GM12878 (cell line): ENCODE measurements around the gene APC2. TPM values are rescaled to one million over a fixed set of nuclear protein-coding genes. Genes with fewer than 3 reads are reported as not detected.
A peak's percentile ranks its signal among the peaks of the same experiment; 100 is the strongest.

Experiments
- ATF3 ChIP-seq: IDR thresholded peaks from 2 replicates; pipeline ENCODE4 v1.6.1; 2011; ENCODE audit warnings: low read depth, mild to moderate bottlenecking, low read length, moderate library complexity, borderline replicate concordance; ENCODE audit errors: extremely low read depth
- BRCA1 ChIP-seq: IDR thresholded peaks from 2 replicates; pipeline ENCODE4 v1.6.1; 2011; ENCODE audit warnings: low read depth, low read length, improper control_type of control experiment
- CBFB ChIP-seq: IDR thresholded peaks from 2 replicates; pipeline ENCODE4 v1.6.1; 2016; ENCODE audit warnings: antibody characterized with exemption, low read depth
- CHD4 ChIP-seq: fragments of 200-600 bp; sonication (generic); IDR thresholded peaks from 2 replicates; pipeline ENCODE4 v1.6.1; 2016; ENCODE audit warnings: mild to moderate bottlenecking
- EGR1 ChIP-seq, 2 experiments: IDR thresholded peaks; 1 replicate in 1 of 2; 2 replicates in 1 of 2; pipeline ENCODE4 v1.6.1; 2011 to 2012; ENCODE audit warnings: low read depth in 2 of 2, low read length in 2 of 2, borderline replicate concordance in 1 of 2, mild to moderate bottlenecking in 1 of 2, moderate library complexity in 1 of 2
- EZH2 ChIP-seq: IDR thresholded peaks from 2 replicates; pipeline ENCODE4 v1.6.1; 2012; ENCODE audit warnings: low read depth, mild to moderate bottlenecking, control low read depth, inconsistent platforms, low read length, borderline replicate concordance; ENCODE audit not compliant: control insufficient read depth
- GATAD2B ChIP-seq: fragments of 450-650 bp; conservative IDR thresholded peaks from 2 replicates; pipeline ENCODE4 v1.6.1; 2017; ENCODE audit warnings: low read depth, mild to moderate bottlenecking, moderate library complexity
- IKZF1 ChIP-seq: fragments of 450-650 bp; conservative IDR thresholded peaks from 2 replicates; pipeline ENCODE4 v1.6.1; 2017; ENCODE audit warnings: antibody characterized with exemption, mild to moderate bottlenecking
- KDM1A ChIP-seq: fragments of 200-600 bp; sonication (generic); IDR thresholded peaks from 2 replicates; pipeline ENCODE4 v1.6.1; 2016; ENCODE audit warnings: borderline replicate concordance
- KLF5 ChIP-seq: fragments of 450-650 bp; IDR thresholded peaks from 2 replicates; pipeline ENCODE4 v1.6.1; 2014; ENCODE audit warnings: mild to moderate bottlenecking; ENCODE audit not compliant: partially characterized antibody
- LARP7 ChIP-seq: fragments of 450-650 bp; IDR thresholded peaks from 2 replicates; pipeline ENCODE4 v1.6.1; 2017; ENCODE audit warnings: mild to moderate bottlenecking
- MTA2 ChIP-seq: fragments of 450-650 bp; IDR thresholded peaks from 2 replicates; pipeline ENCODE4 v1.6.1; 2016; ENCODE audit warnings: low read depth, mild to moderate bottlenecking, moderate library complexity
- MTA3 ChIP-seq: IDR thresholded peaks from 2 replicates; pipeline ENCODE4 v1.6.1; 2012; ENCODE audit warnings: low read length, inconsistent platforms, borderline replicate concordance
- MYB ChIP-seq: fragments of 150-350 bp; IDR thresholded peaks from 2 replicates; pipeline ENCODE4 v1.6.1; 2014; ENCODE audit warnings: mild to moderate bottlenecking, low read depth, low read length, borderline replicate concordance
- NR2C1 ChIP-seq: fragments of 450-650 bp; IDR thresholded peaks from 2 replicates; pipeline ENCODE4 v1.6.1; 2017; ENCODE audit warnings: antibody characterized with exemption, mild to moderate bottlenecking, moderate library complexity
- PKNOX1 ChIP-seq: fragments of 450-650 bp; IDR thresholded peaks from 2 replicates; pipeline ENCODE4 v1.6.1; 2016; ENCODE audit warnings: mild to moderate bottlenecking
- PML ChIP-seq: IDR thresholded peaks from 2 replicates; pipeline ENCODE4 v1.6.1; 2012; ENCODE audit warnings: low read length, inconsistent platforms
- POLR2A ChIP-seq: IDR thresholded peaks from 2 replicates; pipeline ENCODE4 v1.6.1; 2011; ENCODE audit warnings: low read depth, mild to moderate bottlenecking, low read length
- RAD21 ChIP-seq: IDR thresholded peaks from 2 replicates; pipeline ENCODE4 v1.6.1; 2011; ENCODE audit warnings: mild to moderate bottlenecking, low read depth, low read length, moderate library complexity; ENCODE audit not compliant: insufficient read depth
- RCOR1 ChIP-seq: conservative IDR thresholded peaks from 2 replicates; pipeline ENCODE4 v1.6.1; 2012; ENCODE audit warnings: low read depth, low read length, improper control_type of control experiment
- RUNX3 ChIP-seq: IDR thresholded peaks from 2 replicates; pipeline ENCODE4 v1.6.1; 2012; ENCODE audit warnings: low read length, inconsistent platforms
- STAT3 ChIP-seq: IDR thresholded peaks from 2 replicates; pipeline ENCODE4 v1.6.1; 2011; ENCODE audit warnings: low read depth, low read length, improper control_type of control experiment
- YBX1 ChIP-seq: fragments of 450-650 bp; IDR thresholded peaks from 2 replicates; pipeline ENCODE4 v1.6.1; 2016; ENCODE audit warnings: antibody characterized with exemption
- ZNF384 ChIP-seq: IDR thresholded peaks from 2 replicates; pipeline ENCODE4 v1.6.1; 2012; ENCODE audit warnings: low read depth, mild to moderate bottlenecking, low read length, improper control_type of control experiment, borderline replicate concordance
- ZZZ3 ChIP-seq: IDR thresholded peaks from 2 replicates; pipeline ENCODE4 v1.6.1; 2011; ENCODE audit warnings: low read depth; ENCODE audit not compliant: control insufficient read depth, insufficient read length
- polyA plus RNA-seq, 11 experiments: library from polyadenylated mRNA; depleted of rRNA in 4 of 11; unstranded in 6 of 11; stranded (reverse) in 5 of 11; fragments of >200 nt; fragmentation: Nextera tagmentation in 4 of 11; fragmentation: Illumina TruSeq in 1 of 11; extraction: Ambion mirVana in 4 of 11; extraction: Trizol in 1 of 11; gene quantifications; 1 replicate in 1 of 11; 2 replicates in 10 of 11; pipeline versions ENCODE4 v1.2.1 to v1.2.3, GENCODE V29; 2011 to 2016; ENCODE audit warnings: inconsistent platforms in 2 of 11, missing spikeins in 2 of 11, low read depth in 1 of 11
- total RNA-seq, 4 experiments: library from RNA; depleted of rRNA in 3 of 4; stranded (reverse); fragments of >200 nt in 3 of 4; fragmentation: Illumina TruSeq in 1 of 4; extraction: Trizol in 1 of 4; gene quantifications; 2 replicates each; pipeline versions ENCODE4 v1.2.1 to v1.2.3, GENCODE V29; 2013 to 2021
- TF ChIP-seq, protein P1 (sequence below): IDR thresholded peaks from 2 replicates; pipeline ENCODE4 v1.6.1; 2012; ENCODE audit warnings: low read depth, low read length, improper control_type of control experiment
- TF ChIP-seq, protein P2 (sequence below): IDR thresholded peaks from 2 replicates; pipeline ENCODE4 v1.6.1; 2012; ENCODE audit warnings: mild to moderate bottlenecking, low read depth, low read length

APC2 gene
- total and polyA plus RNA-seq, 10 of the 15 experiments (the other 5 are each of a cell fraction or from before 2014, with no cell fraction given) = under 0.01 to 0.73 (median 0.04) TPM; not detected in 5

DNA sequence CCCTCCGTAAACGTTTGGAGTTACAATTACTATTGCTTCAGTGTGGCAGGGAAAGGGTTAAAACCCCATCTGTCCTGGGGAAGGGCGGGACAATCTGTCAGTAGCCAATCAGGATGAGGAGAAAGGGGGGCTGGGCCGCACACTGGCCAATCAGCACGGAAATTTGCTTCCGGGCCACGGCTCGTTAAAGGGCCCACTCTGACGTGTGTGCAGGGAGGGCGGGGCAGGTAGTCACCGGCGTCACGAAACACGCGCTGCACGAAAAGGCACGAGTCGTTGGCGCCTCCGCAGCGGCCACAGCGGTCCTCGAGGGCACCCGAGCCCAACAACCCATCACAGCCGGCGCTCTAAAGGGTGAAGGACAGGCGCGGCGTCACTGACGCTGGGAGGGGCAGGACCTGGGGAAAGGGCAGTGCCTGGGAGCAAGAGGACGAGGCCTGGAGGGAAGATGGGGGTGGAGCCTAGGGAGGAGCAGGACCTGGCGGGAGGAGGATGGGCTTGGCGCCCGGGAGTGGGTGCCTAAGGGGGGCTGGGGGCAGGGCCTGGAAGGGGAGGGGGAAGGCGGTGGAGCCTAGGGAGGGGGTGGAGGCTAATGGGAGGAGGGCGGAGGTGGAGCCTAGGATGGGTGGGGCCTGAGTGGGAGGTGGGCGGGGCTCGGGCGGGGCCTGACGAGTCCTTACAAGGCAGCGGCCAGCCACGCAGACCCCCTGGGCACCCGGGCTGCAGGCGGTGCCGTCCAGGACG is 58.0 kb downstream of the APC2 start (continued):
- no peak for TF ChIP-seq MTA3
- TF ChIP-seq KDM1A = no peak
- no peak for TF ChIP-seq ZNF384
- peak; percentile 41; the same call in 1 of the 2 replicates for TF ChIP-seq PKNOX1
- no peak for TF ChIP-seq MTA2
- TF ChIP-seq PML = no peak
- TF ChIP-seq EGR1 (IDR thresholded peaks at IDR 0.05; ENCODE audit: borderline replicate concordance in 1 of 2, low read depth in 2 of 2, low read length in 2 of 2) = no peak
- TF ChIP-seq, protein P1, sequence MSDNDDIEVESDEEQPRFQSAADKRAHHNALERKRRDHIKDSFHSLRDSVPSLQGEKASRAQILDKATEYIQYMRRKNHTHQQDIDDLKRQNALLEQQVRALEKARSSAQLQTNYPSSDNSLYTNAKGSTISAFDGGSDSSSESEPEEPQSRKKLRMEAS = no peak
- no peak for TF ChIP-seq MYB
- no peak for TF ChIP-seq STAT3
- TF ChIP-seq RUNX3 = no peak
- TF ChIP-seq BRCA1 = no peak
- no peak for TF ChIP-seq LARP7
- no peak for TF ChIP-seq CHD4
- no peak for TF ChIP-seq NR2C1
- TF ChIP-seq IKZF1 = no peak
- TF ChIP-seq POLR2A = peak; percentile 35; the same call in 1 of the 2 replicates
- TF ChIP-seq GATAD2B = no peak
- TF ChIP-seq CBFB = no peak
- no peak for TF ChIP-seq RCOR1
- TF ChIP-seq KLF5 = no peak
- TF ChIP-seq EZH2 = no peak
- TF ChIP-seq, protein P2, sequence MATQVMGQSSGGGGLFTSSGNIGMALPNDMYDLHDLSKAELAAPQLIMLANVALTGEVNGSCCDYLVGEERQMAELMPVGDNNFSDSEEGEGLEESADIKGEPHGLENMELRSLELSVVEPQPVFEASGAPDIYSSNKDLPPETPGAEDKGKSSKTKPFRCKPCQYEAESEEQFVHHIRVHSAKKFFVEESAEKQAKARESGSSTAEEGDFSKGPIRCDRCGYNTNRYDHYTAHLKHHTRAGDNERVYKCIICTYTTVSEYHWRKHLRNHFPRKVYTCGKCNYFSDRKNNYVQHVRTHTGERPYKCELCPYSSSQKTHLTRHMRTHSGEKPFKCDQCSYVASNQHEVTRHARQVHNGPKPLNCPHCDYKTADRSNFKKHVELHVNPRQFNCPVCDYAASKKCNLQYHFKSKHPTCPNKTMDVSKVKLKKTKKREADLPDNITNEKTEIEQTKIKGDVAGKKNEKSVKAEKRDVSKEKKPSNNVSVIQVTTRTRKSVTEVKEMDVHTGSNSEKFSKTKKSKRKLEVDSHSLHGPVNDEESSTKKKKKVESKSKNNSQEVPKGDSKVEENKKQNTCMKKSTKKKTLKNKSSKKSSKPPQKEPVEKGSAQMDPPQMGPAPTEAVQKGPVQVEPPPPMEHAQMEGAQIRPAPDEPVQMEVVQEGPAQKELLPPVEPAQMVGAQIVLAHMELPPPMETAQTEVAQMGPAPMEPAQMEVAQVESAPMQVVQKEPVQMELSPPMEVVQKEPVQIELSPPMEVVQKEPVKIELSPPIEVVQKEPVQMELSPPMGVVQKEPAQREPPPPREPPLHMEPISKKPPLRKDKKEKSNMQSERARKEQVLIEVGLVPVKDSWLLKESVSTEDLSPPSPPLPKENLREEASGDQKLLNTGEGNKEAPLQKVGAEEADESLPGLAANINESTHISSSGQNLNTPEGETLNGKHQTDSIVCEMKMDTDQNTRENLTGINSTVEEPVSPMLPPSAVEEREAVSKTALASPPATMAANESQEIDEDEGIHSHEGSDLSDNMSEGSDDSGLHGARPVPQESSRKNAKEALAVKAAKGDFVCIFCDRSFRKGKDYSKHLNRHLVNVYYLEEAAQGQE = no peak
- no peak for TF ChIP-seq YBX1
- no peak for TF ChIP-seq ZZZ3
- TF ChIP-seq ATF3 = no peak
- TF ChIP-seq RAD21 = no peak
